HG02943 (cell line): Measurements from ENCODE around the gene DLG3.
"Not testable (repeated sequence)": the region's sequence is repeated elsewhere in the genome, so short reads cannot be mapped to it uniquely, and the experiment has no call there.

Experiments
- ATAC-seq: cut with Tn5 transposase; IDR thresholded peaks from one replicate; pipeline ENCODE4 v1.9.1; 2021; ENCODE audit warnings: mild to moderate bottlenecking, low read depth, moderate library complexity; ENCODE audit not compliant: unreplicated experiment

Gene DLG3

DNA sequence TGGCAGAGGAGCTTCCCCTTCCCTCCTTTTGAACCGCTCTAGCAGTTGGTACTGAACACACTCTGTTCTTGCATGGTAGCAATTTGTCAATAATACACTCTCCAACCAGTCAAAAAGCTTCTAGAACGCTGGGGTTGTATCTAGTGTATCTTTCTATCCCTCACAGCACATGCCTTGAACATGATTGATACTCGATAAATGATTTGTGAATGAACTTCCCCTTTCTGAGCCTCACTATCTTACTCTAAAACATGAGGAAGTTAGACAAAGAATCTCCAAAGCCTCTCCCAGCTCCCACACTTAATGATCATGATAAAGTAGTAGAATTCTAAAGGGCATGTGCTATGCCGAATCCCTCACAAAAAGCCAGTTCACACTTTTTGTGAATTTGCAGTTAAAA, 64.4 kb downstream of the DLG3 start:
- no peak for ATAC-seq

GRCh38 chrX:70515270-70515669, 70.6 kb downstream of the DLG3 start:
- ATAC-seq: not testable (repeated sequence)

DNA sequence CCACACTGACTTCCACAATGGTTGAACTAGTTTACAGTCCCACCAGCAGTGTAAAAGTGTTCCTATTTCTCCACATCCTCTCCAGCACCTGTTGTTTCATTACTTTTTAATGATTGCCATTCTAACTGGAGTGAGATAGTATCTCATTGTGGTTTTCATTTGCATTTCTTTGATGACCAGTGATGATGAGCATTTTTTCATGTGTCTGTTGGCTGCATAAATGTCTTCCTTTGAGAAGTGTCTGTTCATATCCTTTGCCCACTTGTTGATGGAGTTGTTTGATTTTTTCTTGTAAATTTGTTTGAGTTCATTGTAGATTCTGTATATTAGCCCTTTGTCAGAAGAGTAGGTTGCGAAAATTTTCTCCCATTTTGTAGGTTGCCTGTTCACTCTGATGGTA, 71.1 kb downstream of the DLG3 start:
- not testable (repeated sequence) for ATAC-seq

GRCh38 chrX:70525733-70526132, 81.1 kb downstream of the DLG3 start:
- ATAC-seq: no peak

DNA sequence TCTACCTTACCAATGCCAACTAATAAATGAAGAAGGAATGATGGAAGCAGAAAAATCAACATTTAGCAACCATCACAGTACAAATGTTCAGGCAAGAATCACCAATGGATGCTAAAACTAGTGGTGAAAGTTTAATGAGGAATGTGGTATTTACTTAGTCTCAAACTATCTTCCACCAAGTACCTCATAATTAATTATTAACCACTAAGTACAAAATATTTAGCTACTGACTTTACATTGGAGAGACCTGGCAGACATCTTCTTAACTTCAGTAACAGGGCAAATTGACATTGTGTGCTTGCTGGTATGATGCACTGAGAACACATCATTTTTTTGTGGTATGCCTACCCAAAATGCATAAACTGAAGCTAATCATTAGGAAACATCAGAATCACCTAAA, 82.4 kb downstream of the DLG3 start:
- no peak for ATAC-seq

GRCh38 chrX:70527610-70528345, 83.1 kb downstream of the DLG3 start:
- no peak for ATAC-seq

DNA sequence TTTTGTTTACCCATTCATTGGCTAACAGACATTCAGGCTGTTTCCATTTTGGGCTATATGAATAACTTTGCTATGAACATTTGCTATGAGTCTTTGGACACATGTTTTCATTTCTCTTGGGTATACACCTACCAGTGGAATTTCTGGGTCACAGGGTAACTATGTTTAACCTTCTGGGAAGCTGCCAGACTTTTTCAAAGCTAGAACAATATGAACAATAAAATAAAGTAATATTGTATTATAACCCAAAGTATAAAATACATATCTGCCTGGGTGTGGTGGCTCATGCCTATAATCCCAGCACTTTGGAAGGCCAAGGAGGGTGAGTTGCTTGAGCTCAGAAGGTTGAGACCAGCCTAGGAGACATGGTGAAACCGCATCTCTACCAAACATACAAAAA, 90.6 kb downstream of the DLG3 start:
- ATAC-seq: no peak

DNA sequence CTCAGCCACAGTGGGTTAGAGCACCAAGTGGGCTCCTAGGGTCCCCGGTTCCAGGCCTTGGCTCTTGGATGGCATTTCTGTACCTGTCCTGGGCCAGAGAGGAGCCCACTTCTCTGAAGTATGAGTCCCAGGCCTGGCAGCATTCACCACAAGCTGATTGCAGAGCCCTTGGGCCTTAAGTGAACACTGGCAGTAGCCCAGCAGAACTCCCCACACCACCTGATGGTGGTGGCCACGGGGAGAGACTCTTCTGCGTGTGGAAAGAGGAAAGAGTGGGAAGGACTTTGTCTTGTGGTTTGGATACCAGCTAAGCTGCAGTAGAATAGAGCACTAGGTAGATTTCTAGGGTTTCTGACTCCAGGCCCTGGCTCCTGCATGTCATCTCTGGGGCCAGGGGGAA, 104.8 kb downstream of the DLG3 start:
- no peak for ATAC-seq

- no peak for ATAC-seq
Observed at GRCh38 chrX:70552130-70552704, 107.6 kb downstream of the DLG3 start.

DNA sequence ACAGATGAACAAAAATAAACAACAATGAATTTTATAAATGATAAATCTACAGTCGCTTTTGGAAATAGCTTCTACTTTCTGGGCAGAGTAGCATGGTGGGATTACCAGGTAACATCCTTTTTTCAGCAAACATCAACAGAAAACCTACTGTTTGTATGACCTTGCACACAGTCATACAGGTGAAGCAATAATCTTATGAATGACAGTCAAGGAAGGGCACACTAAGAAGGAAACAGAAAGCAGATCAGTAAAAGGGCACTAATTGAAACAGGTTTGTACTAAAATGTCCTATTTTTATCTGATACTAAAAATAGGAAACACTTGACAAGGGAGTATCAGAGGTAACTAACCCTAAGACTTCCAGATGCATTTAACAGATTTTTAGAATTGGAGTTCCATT, 108.9 kb downstream of the DLG3 start:
- no peak for ATAC-seq

DNA sequence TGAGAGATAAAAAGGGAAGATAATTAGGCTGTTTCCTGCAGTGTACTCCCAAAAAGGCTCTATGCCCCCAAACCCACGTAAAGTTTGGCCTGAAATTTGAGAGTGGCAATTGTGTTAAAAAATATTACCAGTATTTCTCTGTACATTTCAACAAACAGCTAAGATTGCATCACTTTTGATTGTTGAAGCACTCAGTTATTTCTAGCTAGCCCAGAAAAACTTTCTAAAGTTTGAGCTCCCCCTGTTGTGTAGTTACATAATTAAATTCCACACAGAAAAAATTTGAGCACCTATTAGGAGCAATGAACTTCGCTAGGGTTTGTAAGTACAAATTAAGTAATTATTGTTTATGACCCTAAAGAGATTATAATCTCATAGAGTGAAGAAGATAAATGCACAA, 109.4 kb downstream of the DLG3 start:
- no peak for ATAC-seq

DNA sequence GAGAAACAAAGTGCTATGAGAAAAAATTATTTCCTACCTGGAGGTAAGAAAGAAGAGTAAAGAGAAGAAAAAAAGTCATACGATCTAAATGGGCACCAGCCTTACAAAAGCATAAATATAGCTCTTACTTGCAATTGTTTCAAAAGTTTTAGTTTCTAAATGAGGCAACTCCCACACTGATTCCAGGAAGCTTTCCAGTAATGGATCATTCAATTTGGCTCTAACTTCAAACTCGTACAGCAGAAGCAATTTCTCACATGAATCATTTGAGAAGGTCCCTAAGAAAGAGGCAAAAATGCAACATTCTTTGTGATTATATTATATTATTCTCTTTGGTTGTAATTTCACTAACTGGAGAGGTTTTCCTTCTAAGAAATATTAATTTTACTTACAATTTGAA, 109.9 kb downstream of the DLG3 start:
- no peak for ATAC-seq

GRCh38 chrX:70554948-70555347, 110.3 kb downstream of the DLG3 start:
- ATAC-seq: no peak
